GM18517 (cell line): ENCODE data around the gene C3orf52.

Source experiments
- ATAC-seq: cut with Tn5 transposase; IDR thresholded peaks from one replicate; pipeline ENCODE4 v1.9.1; 2021; ENCODE audit warnings: mild to moderate bottlenecking, moderate library complexity; ENCODE audit not compliant: unreplicated experiment

The C3orf52 gene

GRCh38 chr3:112133626-112134334 is 47.6 kb downstream of the C3orf52 start:
- no peak for ATAC-seq

- ATAC-seq = no peak
Observed at GRCh38 chr3:112134335-112135124, 48.3 kb downstream of the C3orf52 start.

GRCh38 chr3:112136046-112136445 is 49.9 kb downstream of the C3orf52 start:
- ATAC-seq = no peak

- no peak for ATAC-seq
Observed at GRCh38 chr3:112136959-112137693, 50.9 kb downstream of the C3orf52 start.

GRCh38 chr3:112137781-112138180 is 51.6 kb downstream of the C3orf52 start:
- no peak for ATAC-seq

- no peak for ATAC-seq
Observed at GRCh38 chr3:112138219-112138969, 52.2 kb downstream of the C3orf52 start.

GRCh38 chr3:112140584-112140983 is 54.4 kb downstream of the C3orf52 start:
- no peak for ATAC-seq

- no peak for ATAC-seq
Observed at GRCh38 chr3:112141293-112141692, 55.1 kb downstream of the C3orf52 start.

- no peak for ATAC-seq
Observed at GRCh38 chr3:112143251-112143650, 57.1 kb downstream of the C3orf52 start.

- no peak for ATAC-seq
Observed at GRCh38 chr3:112143689-112144088, 57.5 kb downstream of the C3orf52 start.

GRCh38 chr3:112149136-112149535 is 62.9 kb downstream of the C3orf52 start:
- ATAC-seq = no peak

- ATAC-seq = no peak
Observed at GRCh38 chr3:112167758-112168157, 81.6 kb downstream of the C3orf52 start.
